ENCODE measurements around the gene TMEM196. TPM values are rescaled to one million over a fixed set of nuclear protein-coding genes. Genes with fewer than 3 reads are reported as not detected.

Gene TMEM196
- total RNA-seq, 2 donors from 2014 or later = not detected

DNA sequence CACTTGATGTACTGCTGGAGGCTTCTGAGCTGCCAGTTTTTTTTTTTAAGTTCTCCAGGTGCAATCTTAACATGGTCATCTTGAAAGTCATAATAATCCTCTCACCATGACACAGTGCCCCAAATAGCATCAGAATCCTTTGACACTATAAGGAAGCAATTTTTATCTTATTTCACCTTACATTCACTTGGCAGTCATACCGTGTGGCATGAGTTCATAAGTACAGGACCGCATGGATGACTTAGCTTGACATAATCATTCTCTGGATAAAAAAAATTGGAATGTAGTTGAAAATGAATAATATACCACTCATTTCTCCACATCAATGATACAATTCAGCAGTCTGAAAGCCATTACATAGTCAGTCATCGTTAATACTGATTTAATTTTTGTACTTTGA lies 25.6 kb upstream of the TMEM196 start:
- no peak overlapping the region for H3K27ac ChIP-seq
- TF ChIP-seq, protein P1, sequence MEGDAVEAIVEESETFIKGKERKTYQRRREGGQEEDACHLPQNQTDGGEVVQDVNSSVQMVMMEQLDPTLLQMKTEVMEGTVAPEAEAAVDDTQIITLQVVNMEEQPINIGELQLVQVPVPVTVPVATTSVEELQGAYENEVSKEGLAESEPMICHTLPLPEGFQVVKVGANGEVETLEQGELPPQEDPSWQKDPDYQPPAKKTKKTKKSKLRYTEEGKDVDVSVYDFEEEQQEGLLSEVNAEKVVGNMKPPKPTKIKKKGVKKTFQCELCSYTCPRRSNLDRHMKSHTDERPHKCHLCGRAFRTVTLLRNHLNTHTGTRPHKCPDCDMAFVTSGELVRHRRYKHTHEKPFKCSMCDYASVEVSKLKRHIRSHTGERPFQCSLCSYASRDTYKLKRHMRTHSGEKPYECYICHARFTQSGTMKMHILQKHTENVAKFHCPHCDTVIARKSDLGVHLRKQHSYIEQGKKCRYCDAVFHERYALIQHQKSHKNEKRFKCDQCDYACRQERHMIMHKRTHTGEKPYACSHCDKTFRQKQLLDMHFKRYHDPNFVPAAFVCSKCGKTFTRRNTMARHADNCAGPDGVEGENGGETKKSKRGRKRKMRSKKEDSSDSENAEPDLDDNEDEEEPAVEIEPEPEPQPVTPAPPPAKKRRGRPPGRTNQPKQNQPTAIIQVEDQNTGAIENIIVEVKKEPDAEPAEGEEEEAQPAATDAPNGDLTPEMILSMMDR (IDR thresholded peaks at IDR 0.05) = no peak
- DNase-seq (ENCODE audit: low spot score) (no peak), ATAC-seq (ENCODE audit: insufficient number of reproducible peaks, low FRiP score, low read depth) (no peak)
- H3K36me3 ChIP-seq = no peaks in the 10 kb centered on the region
- no peaks in the 10 kb centered on the region for H3K9me3 ChIP-seq
- H3K4me1 ChIP-seq (ENCODE audit: control insufficient read depth in 1 of 2, low read depth in 2 of 2) = no peaks in the 10 kb centered on the region
- no peak overlapping the region for H3K4me3 ChIP-seq
- H3K27me3 ChIP-seq (replicated peaks; ENCODE audit: insufficient read depth) = no peaks in the 10 kb centered on the region

GRCh38 chr7:19783541-19783940 lies 10.1 kb upstream of the TMEM196 start:
- Histone ChIP-seq H3K27me3 (replicated peaks; ENCODE audit: insufficient read depth) (no peaks in the 10 kb centered on the region), H3K36me3 (no peaks in the 10 kb centered on the region), H3K9me3 (no peaks in the 10 kb centered on the region), H3K27ac (no peak overlapping the region), H3K4me1 (ENCODE audit: control insufficient read depth in 1 of 2, low read depth in 2 of 2) (no peaks in the 10 kb centered on the region), H3K4me3 (no peak overlapping the region)
- DNase-seq (ENCODE audit: low spot score) = no peak
- ATAC-seq (ENCODE audit: insufficient number of reproducible peaks, low FRiP score, low read depth) = no peak
- TF ChIP-seq, protein P1 (IDR thresholded peaks at IDR 0.05) = no peak

DNA sequence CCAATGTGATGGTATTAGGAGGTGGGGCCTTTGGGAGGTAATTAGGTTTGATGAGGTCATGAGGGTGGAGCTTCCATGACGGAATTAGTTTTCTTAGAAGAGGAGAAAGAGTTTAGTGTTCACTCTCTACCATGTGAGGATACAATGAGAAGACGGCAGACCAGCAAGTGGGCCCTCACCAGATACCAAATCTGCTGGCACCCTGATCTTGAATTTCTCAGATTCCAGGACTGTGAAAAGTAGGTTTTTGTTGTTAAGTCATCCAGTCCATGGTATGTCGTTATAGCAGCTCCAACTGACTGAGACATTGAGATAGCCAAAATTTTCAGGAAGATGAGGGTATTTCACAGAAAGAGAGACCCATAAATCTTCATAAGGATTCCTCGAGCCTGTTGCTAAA lies 3.6 kb upstream of the TMEM196 start:
- TF ChIP-seq, protein P1 (IDR thresholded peaks at IDR 0.05) = no peak
- Histone ChIP-seq H3K27me3 (replicated peaks; ENCODE audit: insufficient read depth) (no peaks in the 10 kb centered on the region), H3K4me1 (ENCODE audit: control insufficient read depth in 1 of 2, low read depth in 2 of 2) (peaks cover 10 to 16% of the 10 kb centered on the region in 2 donors), H3K36me3 (no peaks in the 10 kb centered on the region), H3K27ac (no peak overlapping the region), H3K9me3 (no peaks in the 10 kb centered on the region), H3K4me3 (no peak overlapping the region)
- ATAC-seq (ENCODE audit: insufficient number of reproducible peaks, low FRiP score, low read depth) = no peak
- DNase-seq (ENCODE audit: low spot score) = no peak

DNA sequence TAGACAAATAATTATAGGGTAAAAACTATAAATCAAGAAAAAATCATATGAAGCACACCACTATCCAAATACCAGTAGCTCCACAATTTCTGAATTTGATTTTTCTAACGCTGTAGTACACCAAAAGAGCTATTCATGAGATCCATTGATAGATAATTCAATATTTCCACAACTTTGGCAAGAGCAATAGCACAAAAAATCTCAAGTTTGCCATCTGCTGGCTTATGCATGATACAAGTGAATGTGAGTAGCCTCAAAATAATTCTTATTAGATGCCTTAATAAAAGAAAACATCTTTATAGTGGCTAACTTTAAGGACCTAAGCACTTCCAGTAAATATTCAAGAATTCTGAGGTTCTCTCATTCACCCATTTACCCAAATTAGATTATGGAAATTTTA lies 2.2 kb upstream of the TMEM196 start:
- Histone ChIP-seq H3K27me3 (replicated peaks; ENCODE audit: insufficient read depth) (no peaks in the 10 kb centered on the region), H3K36me3 (no peaks in the 10 kb centered on the region), H3K4me3 (no peak overlapping the region), H3K4me1 (ENCODE audit: control insufficient read depth in 1 of 2, low read depth in 2 of 2) (peaks cover 10 to 16% of the 10 kb centered on the region in 2 donors), H3K27ac (no peak overlapping the region), H3K9me3 (no peaks in the 10 kb centered on the region)
- TF ChIP-seq, protein P1 (IDR thresholded peaks at IDR 0.05) = no peak
- ATAC-seq (ENCODE audit: insufficient number of reproducible peaks, low FRiP score, low read depth) = no peak
- DNase-seq (ENCODE audit: low spot score) = no peak

DNA sequence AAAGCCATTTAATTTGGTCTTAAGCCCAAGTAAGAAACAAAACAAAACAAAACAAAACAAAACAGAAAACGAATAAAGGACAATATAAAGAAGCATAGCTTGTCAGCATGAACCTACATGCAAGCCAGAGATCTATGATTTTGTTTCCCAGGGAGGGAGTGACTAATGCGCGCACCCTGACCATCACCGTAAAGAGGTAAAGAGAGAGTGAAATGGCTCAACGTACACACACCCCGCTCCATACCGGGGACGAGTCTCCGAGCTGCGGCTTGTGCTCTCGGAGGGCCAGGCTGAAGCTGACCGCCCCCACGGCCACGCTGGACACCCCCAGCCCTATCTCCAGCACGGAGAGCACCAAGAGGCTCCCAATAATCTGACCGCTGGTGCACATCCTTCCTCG lies 1.1 kb downstream of the TMEM196 start:
- Histone ChIP-seq H3K27ac (no peak overlapping the region), H3K27me3 (replicated peaks; ENCODE audit: insufficient read depth) (no peaks in the 10 kb centered on the region), H3K4me3 (peak overlapping the region; percentile 55), H3K9me3 (no peaks in the 10 kb centered on the region), H3K4me1 (ENCODE audit: control insufficient read depth in 1 of 2, low read depth in 2 of 2) (peaks cover 10 to 16% of the 10 kb centered on the region in 2 donors), H3K36me3 (no peaks in the 10 kb centered on the region)
- TF ChIP-seq, protein P1 (IDR thresholded peaks at IDR 0.05) = no peak
- DNase-seq (ENCODE audit: low spot score) = no peak
- ATAC-seq (ENCODE audit: insufficient number of reproducible peaks, low FRiP score, low read depth) = no peak
